Measurements from ENCODE around the gene SPRED2.

SPRED2 gene

DNA sequence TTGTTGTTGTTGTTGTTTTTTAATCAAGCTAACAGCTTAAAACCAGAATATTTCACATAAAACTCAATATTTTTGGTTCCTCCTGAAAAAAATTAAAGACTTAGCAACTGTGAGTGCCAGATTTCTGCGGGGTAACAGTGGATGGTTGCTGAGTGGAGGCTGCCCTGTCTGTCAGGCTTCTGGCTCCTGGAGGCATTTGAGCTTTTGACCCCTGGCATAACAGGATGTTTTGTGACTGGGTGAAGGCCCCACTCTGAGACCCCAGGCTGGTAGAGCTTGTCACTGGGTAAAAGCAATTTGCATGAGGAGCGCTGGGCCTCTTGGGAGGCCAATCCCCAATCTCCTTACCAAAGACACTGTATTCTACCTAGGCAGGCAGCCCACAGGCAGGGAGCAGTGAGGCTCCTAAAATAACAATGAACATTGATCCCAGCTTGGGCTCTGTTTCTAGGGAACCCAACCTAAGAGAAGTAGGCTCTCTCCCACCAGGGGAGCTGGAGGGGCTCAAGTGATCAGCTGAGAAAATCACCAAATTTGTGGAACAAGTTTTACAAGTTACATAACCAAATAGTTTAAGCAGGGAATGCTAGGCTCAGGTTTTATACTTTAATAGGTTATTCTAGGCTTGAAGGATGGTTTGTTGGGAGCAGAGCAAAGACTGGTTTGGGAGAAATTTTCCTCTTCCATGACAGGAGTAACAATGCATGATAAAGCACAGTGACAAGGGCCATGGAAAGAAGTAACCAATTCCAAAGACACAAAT, 5.9 kb upstream of the SPRED2 start:
- no peak for DNase-seq (ENCODE audit: low read depth)

DNA sequence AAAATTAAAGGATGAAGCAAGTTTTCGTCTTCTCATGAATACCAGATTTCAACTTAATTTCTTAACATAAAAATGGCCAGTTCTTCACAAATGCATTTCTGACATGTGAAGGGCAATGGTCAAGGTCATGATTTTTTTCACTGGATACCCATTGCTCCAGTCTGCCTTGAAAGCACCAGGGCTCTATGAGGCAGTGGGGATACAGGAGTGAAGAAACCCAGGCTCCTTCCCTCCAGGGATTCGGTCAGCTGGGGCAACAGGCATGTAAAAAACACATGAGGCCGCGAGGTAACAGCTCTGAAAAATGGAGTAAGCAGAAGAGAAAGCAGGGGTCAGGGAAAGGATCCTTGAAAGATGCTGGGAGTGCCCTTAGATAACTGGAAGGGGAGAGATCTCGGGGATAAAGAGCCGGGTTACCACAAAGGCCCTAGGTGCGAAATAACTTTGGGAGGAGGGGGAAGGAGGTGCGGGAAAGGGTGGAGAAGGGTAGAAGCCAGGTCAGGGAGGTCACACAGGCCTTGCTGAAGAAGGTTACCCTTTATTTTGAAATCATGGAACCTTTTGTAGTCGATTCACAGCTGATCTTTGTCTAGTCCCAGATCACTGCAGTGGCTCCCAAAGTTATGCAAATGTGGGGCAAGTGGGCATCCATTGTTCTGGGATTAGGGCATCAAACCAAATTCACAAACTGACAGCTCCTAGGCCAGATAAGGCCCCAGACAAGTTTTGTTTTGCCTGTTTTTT, 5.2 kb upstream of the SPRED2 start:
- DNase-seq (ENCODE audit: low read depth) = no peak

DNA sequence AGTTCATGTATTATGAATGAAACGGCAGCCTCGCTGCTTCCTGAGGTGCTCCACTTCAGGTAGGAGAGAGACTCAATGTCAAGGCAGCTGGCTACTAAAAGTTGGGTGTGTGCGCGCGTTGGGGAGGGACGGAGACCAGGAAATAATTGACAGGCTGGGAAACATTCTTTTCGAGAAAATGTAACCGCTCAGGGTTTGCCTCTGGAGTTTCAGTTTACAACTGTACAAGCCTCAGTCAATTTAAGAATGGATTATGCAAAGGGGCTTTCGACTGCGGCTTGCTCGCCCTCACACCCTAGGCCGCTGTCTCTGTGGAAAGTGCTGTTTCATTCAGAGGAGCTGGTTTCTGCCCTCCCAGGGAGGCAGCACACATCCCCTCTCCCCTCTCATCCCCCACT, 4.4 kb upstream of the SPRED2 start:
- DNase-seq (ENCODE audit: low read depth) = no peak

DNA sequence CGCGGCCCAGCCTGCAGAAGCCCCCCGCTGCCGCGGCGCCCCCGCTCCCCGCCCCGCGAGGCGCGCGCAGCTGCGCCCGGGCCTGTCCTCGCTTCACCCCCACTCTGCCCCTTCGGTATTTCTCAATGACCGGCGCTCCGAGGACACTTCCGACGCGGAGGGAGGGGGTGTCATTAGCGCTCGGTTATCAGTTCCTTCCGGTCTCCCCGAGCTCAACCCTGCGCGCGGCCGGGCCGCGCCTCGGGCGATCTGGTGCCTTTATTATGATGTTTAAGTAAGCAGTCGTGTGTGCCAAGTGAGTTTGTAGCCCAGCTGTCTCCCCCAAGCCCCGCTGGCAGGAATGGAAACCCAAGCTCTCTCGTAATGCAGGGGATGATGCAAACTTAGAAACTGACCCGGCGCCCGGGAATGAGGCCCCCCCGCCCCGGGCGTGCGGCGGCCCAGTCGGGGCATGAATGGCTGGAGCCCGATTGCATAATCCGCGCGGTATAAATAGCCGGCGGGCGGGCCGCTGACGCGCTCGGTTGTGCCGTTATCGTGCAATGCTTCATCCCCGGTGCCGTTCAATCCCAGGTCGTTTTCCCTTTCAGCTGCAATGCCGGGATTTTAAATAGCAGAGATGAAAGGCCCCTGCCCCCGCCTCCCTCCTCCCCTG, 3.9 kb upstream of the SPRED2 start:
- peak; percentile 20 for DNase-seq (ENCODE audit: low read depth)

DNA sequence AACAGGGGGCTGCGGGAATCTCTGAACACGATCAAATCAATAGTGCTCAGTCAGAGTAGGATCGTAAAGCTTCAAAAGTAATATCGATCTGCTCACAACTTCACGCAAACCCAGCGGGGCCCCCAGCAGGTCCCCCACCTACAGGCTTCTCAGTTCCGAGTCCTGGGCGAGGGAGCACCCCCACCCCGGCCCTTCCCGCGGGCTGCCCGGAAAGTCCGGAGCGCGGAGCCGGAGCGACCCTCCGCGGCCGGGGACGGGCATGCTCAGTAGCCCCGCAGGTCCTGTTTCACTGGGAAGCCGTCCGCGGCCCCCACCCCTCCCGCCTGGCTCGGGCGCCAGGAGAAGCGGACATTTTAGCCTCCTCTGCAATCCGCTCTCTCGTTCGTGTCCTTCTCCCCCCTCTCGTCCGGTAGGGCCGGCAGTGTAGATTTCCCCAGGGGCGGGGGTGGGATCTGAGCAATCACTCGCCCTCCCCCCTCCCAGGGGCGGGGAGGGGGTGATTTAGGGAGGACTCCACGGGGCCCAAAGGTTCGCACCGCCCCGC, 3.3 kb upstream of the SPRED2 start:
- DNase-seq (ENCODE audit: low read depth) = no peak

DNA sequence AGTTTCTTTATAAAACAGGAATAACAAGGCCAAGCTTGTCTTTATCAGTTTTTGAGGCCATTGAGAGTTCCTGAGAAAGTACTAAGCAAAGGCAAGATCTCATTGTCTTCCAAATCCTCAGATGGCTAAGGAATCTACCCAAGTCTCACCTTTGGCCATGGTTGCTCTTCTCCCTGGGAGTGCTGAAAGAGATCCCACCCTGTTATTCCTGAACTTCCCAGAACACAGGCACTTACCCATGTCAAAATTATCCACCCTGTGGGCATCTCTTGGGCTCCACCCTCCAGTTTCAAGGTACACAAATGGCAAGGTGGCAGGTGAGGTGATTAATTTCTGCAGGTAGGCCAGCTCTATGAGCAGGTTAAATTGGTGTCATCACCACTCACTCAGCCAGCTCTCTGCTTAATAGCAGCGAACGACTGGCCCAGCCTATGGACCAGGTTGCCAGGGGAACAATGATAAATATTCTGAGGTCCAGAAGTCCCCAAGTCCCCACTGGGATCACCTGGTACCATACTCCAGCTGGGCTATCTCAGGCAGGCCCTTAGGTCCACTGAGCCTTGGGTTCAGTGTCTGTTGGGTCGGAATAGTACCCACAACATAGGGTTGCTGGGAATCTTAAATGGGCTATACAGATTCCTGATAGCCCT, 2.3 kb upstream of the SPRED2 start:
- DNase-seq (ENCODE audit: low read depth) = no peak

DNA sequence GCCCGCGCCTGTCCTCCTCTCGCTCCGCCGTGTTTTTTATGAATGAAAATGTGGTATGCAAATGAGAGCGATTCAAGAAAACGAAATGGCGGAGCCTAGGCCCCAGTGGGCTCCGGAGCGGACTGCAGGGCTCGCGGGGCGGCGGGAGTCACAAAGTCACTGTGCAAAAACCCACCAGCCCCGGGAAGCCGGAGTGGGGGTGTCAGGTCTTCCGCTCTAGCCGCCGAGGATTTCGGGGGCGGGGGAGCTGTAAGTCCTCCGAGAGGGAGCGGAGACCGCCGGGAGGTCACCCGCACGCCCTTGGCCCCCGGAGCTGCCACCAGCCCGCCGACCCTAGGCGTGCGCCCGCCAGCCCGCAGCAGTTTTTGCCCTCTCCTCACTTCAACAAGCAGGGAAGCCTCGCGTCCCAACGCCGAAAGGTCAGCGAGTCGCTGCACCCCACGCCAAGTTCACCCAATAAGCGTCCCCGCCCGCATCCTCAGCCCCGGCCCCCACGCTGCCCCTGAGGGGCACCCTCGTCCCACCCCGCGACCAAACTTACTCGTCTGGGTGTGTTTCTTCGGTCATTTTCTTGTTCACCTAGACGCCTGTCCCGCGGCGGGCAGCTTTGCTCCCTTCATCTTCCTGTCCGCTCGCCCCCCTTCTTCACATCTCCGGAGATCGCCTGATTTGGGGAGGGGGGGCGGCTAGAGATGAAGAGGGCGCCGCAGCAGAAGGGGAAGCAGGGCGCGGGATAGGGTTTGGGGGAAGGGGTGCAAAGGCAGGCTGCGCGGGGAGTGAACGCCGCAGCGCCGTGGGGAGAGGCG, 775 bp downstream of the SPRED2 start:
- peak; percentile 17 for DNase-seq (ENCODE audit: low read depth)

DNA sequence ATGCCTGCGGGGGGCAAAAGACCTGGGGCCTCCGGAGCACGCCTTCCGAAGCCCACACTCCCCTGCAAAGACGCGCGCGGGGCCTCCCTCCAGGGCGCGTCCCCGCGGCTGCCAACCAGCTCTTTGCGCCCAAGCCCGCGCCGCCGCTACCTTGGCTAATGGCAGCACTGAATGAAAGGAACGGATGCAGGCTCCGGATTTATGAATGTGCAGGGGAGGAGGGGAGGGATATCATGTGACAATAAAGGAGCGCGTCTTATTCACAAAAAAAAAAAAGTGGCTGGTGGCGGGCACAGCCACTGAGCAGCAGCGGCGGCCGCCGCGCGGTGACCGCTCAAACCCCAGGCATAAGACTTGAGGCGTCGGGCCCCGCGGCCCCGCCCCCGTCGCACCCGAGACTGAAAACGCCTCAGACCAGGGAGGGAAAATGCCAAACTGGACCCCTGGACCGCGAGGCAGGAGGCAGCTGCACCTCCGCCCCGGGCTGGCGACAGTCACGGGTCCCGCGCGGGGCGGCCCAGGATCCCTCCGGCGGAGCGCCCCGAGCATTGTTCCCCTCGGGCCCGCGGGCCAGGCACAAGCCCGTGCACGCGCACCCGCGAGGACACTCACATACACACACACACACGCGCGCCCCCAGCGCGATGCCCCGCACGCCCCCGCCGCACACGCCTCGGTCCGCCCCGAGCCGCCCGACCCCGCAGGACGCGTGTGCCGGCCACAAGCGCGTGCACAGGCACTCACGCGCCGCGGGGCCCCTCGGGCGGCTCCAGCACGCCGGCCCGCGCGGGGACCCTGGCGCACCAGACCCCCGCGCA, 1.6 kb downstream of the SPRED2 start:
- peak; percentile 38 for DNase-seq (ENCODE audit: low read depth)

DNA sequence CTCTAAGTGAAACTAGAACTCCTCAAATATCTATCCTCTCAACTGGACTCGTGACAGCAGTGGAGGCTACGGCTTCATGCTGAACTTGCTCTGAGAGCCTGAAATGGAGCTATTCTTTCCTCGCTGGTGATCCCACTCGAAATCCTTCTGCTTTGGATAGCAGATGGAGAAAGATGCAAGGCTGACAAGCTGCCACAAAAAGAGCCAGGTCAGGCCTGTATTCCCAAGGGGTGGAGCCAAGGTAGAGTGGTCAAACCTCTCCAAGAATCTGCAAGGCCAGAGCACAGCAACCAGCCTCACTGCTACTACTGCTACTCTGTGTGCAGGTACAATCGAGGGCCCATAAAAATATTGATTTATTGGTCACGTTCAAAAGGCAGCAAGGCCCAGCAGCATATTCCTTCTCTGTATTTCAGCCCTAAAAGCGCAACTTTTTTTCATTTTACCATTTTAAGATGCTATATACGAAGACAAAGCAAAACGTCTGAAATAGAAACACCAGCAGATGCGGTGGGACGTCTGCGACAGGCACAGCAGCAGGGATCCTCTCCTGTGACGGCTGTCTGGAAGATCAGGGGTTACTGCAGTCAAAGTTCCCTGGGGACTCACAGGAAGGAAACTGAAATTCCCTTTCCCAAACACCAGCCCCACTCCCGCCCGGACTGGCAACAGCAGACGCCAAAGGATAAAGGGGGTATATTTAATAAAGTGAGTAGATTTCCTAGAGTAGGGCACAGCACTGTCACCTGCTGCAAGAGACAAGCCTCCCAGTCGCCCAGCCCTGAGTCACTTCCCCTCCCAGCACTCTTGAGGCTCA, 2.4 kb downstream of the SPRED2 start:
- DNase-seq (ENCODE audit: low read depth) = no peak

DNA sequence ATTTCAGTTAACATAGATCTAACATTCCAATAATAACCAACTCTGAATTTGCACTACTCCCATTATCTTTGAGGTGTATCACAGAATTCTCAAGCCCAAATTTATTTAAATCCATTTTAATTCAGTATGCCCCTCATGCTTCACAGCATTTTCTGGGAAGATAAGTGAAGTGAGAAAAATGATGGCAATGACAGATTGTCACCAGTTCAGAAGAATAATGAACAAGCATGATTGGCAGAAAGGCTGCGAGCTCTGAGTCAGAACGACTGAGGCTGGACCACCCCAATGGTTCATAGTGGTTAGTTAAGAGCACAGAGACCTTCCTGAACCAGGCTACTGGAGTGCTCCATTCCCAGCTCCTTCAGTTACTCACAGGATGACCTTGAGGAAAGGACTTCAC, 4.9 kb downstream of the SPRED2 start:
- DNase-seq (ENCODE audit: low read depth) = no peak

DNA sequence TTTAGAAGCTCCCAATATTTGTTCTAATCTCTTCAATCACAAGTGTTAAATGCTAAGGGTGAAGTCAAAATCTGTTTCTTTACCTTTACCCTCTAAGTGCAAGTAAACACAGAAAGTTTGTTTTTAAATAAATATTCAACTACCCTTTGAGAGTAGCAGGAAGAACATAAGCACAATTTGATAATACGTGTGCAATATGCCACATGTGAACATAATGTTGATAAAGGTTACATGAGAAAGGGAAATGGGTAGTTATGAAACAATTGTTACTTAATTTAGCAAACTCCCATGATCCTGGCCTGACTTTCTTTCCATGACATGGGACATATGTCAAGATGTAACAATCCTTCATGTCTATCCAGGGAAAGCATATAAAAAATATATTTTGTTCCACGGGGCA, 7.1 kb downstream of the SPRED2 start:
- DNase-seq (ENCODE audit: low read depth) = no peak

DNA sequence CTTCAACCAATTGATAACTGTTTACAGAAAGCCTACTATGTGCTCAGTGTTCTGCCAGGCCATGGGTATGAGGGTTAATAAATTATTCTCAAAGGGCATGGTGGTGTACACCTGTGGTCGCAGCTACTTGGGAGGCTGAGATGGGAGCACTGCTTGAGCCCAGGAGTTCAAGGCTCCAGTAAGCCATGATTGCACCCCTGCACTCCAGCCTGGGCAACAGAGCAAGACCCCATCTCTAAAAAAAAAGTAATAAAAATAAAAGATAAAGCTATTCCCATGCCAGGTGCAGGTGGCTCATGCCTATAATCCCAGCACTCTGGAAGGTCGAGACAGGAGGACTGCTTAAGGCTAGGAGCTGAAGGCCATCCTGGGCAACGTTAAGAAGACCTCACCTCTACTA, 8.0 kb downstream of the SPRED2 start:
- DNase-seq (ENCODE audit: low read depth) = no peak

DNA sequence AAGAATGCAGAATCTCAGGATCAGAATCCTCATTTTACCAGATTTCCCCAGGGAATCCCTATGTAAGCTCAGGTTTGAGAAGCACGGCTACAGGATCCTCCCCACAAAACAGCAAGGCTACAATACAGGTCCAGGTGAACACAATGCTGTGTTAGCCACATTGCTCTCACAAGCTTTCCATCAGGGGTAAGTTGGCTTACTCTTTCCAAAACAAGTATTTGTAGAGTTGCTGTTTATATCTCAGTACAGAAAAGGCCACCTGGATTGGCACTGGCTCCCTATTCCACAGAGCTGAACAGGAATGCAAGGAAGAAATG, 11.0 kb downstream of the SPRED2 start:
- DNase-seq (ENCODE audit: low read depth) = no peak

DNA sequence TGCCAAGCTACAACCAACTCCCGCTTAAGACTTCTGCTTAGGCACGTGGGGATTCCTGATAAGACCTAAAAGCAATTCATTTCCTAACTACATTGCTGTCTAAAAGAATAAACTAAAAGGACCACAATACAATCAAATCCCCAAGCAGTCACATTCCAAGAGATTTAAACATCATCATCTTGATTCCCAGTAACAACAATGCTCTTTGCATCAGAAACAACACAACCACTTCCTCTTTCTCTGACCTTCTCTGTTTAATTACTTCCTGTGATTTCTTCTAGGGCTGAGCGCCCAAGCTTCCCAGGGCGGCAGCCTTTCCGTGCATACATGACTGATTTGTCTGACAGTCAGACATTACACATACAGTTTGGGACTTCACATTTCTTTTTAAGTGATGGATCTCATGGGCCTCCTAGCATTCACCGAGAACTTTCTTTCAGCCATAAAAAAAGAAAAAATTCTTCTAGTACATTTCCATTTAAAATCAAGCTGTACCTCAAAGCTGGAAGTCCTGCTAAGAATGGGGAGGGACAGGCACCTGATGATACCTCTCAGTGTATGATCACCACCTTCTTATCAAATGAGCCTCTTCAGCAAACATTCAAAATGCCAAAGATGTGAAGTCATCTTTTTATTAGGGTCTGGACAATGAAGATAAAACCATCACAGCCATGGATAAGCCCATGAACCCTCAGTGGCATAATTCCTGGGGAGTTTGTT, 11.5 kb downstream of the SPRED2 start:
- no peak for DNase-seq (ENCODE audit: low read depth)

DNA sequence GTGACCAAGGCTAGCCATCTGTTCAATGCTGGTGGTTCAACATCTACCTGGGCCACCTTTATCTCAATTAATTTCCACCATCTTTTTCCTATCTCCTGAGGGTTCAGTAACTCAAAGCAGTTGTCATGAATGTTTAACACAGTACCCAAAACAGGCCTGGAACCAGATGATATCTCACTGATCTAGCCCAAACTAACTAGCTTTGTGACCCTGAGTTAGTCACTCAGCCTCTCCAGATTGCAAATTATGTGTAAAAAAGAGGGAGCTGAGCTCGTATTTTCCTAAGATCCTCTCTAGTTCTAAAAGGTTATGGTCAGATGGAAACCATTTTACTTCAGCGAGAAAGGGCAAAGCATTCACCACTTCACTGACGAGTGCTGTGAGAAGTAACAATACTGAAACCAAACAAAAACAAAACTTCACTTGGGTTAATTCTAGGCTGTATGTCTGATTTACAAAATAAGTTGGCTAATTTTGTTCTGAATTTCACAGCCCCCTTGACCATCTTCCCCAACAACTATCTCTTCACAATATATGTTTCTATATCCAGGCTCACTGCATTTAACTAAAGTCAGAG, 14.8 kb downstream of the SPRED2 start:
- no peak for DNase-seq (ENCODE audit: low read depth)

DNA sequence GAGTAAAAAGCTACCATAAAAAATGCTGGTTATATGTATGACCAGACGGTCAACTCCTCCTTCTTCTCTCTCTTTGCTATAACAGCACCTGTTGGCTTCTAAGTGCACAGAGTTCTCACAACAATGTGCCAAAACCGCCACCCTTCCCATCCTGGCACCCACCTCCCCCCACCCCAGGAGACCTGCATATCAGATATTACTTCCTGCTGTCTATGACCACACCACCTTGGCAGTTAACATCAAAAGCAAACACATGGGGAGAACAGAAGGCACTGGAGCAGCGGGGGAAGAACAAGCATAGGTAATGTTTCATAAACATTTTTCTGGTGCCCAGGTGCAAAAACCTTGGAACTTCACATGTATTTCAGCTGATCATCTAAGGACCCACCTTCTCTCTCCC, 15.5 kb downstream of the SPRED2 start:
- no peak for DNase-seq (ENCODE audit: low read depth)

DNA sequence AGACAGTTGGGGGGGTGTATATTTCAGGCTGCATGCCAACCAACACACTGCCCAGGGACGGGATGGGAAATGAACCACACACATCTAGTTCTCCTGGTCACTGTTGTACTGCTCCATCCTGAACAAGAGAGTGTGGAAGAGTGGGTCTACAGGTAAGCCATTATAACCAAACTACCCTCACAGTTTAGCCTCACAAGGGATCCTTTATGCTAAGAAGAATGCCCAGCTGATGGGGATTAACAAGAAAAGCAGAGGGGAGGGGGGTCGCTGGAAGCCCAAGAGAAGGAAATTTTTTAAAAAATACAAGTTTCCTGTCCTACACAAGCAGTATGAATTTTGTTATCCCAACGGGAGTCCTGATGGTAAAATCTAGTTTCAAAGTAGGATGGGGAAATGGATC, 16.1 kb downstream of the SPRED2 start:
- no peak for DNase-seq (ENCODE audit: low read depth)

DNA sequence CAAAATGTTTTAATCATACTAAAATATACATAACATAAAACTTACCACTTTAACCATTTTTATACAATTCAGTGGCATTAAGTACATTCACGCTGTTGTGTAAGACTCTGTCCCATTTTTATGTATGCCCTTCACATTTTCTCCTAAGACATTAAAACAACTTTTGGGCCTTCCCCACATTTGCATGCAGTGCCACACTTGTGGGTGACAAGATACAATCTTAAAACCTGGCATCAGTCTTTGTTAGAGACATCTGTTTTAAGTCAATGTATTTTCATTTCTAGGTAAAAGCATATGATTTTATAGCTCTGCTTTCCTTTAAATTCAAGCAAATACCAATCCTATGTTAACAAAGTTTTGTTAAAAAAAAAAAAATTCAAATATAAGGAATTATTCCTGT, 17.3 kb downstream of the SPRED2 start:
- no peak for DNase-seq (ENCODE audit: low read depth)

DNA sequence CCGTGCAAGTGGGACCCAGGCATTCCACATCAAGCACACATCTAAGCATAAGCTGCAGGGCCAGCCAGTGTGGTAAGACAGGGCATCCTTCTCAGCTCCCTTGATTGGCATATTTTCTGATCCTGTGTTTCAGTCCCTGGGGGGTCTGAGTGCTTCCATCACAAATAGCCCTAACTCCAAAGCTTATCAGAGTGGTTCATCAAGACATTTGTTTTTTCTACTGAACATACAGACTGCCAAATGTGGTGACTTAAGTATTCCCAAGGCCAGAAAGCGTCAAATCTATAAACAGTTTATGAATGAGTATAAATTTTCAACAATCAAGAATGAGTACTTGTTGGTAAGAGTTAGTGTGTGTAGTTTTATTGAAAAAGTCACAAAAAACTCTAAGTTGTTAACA, 18.8 kb downstream of the SPRED2 start:
- DNase-seq (ENCODE audit: low read depth) = no peak

Measured in activated T-cell treated with anti-CD3 and anti-CD28 coated beads for 1 hour (primary cell).